ENCODE measurements around the gene TMEM8B. TPM values are rescaled to one million over a fixed set of nuclear protein-coding genes. Genes with fewer than 3 reads are reported as not detected.
A peak's percentile ranks its signal among the peaks of the same experiment; 100 is the strongest.

TMEM8B gene
- total and polyA plus RNA-seq, 10 of the 15 experiments (the other 5 are each of a cell fraction or from before 2014, with no cell fraction given), result 0.19 to 7.6 (median 2.5) TPM

DNA sequence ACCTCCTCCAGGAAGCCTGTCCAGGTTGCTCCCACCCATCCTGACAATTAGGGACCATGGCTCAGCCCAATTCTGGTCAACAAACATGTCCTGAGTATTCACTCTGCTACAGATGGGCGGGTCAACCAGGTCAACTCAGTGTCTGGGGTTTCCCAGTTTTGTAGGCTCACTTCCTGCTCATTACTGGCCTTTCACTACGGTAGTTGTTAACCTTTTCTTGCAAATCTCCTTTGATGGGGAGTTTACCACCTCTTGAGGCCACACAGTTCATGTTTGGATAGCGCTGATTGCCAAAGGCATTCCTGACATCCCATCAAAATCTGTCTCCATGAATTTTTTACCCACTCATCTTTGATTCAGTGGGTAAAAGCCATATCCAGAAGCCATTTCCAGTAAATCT is 13.8 kb downstream of the TMEM8B start:
- BruUV-seq (replicated peaks), result no TSS peak
- ChIA-PET POLR2A (interaction anchor here (0.6 to 8.0 kb wide), 3 partner anchors 9 to 414 kb away, joined by 8 to 80 read pairs (median 9); partner anchors contain the start of gene SPAG8), RAD21 (ENCODE audit: unreplicated experiment) (interaction anchor here (0.9 to 4.7 kb wide), 4 partner anchors 9 to 39 kb away, joined by 3 to 41 read pairs (median 4); no protein-coding TSS in a partner anchor), CTCF (interaction anchor here (0.7 to 5.4 kb wide), 6 partner anchors 9 to 30 kb away, joined by 3 to 49 read pairs (median 4); partner anchors contain the start of genes FAM221B, HINT2, SPAG8 and TMEM8B), SMC1A (ENCODE audit: uncharacterized antibody, unreplicated experiment) (interaction anchor here (0.7 to 7.9 kb wide), 3 partner anchors 9 to 40 kb away, joined by 3 to 118 read pairs (median 3); no protein-coding TSS in a partner anchor)
- peak; percentile 90 for ATAC-seq
- H3K9ac ChIP-seq (ENCODE audit: control insufficient read depth, insufficient read depth, low read length), result no peak overlapping the region
- peaks cover 73% of the 10 kb centered on the region for H3K4me1 ChIP-seq (ENCODE audit: control insufficient read depth, insufficient read depth, low read length)
- peak overlapping the region; percentile 67 for H3K4me2 ChIP-seq (ENCODE audit: control insufficient read depth, insufficient read depth)
- DNase-seq (ENCODE audit: low read depth, low spot score), result peak; percentile 61
- peak; percentile 62 for FAIRE-seq
- no peaks in the 10 kb centered on the region for H4K20me1 ChIP-seq (ENCODE audit: control insufficient read depth, insufficient read depth)
- in situ Hi-C loops (cut with MboI), result no loop called here
- peak overlapping the region; percentile 52 for H2AFZ ChIP-seq (ENCODE audit: control insufficient read depth, low read depth, low read length)
- no peak overlapping the region for H3K4me3 ChIP-seq
- H3K27ac ChIP-seq (ENCODE audit: control insufficient read depth, insufficient read depth), result peak overlapping the region; percentile 75
- H3K36me3 ChIP-seq (ENCODE audit: control insufficient read depth in 2 of 2, insufficient read depth in 2 of 2, low read length in 1 of 2), result no peaks in the 10 kb centered on the region
- no peaks in the 10 kb centered on the region for H3K79me2 ChIP-seq (ENCODE audit: control insufficient read depth, insufficient read depth, low read length)
- H3K9me3 ChIP-seq (replicated peaks; ENCODE audit: control insufficient read depth, insufficient read depth, low read length), result no peaks in the 10 kb centered on the region
- intact Hi-C loops (cut with micrococcal nuclease; ENCODE audit: unreplicated experiment), result loop anchor here (1.0 kb wide), 1 partner anchor 8 kb away; no protein-coding TSS in a partner anchor
- 22% methylated on average over 3 of the region's 3 CpGs for WGBS (ENCODE audit: insufficient coverage, insufficient replicate concordance, low lambda C conversion rate, missing lambda C conversion rate)
- no peaks in the 10 kb centered on the region for H3K27me3 ChIP-seq (replicated peaks in 1 of 2; ENCODE audit: control insufficient read depth in 2 of 2, insufficient read depth in 2 of 2, low read length in 1 of 2)
- no peak for TF ChIP-seq CBX5 (IDR thresholded peaks at IDR 0.05; ENCODE audit: low read depth)
- no peak for TF ChIP-seq GATAD2B (conservative IDR thresholded peaks at IDR 0.05; ENCODE audit: low read depth)
- peak; percentile 74; the same call in 1 of the 2 replicates for TF ChIP-seq BCL11A (IDR thresholded peaks at IDR 0.05; ENCODE audit: low read depth, low read length)
- TF ChIP-seq CHD2 (IDR thresholded peaks at IDR 0.05; ENCODE audit: borderline replicate concordance, low read depth, low read length), result no peak
- TF ChIP-seq, protein P1, sequence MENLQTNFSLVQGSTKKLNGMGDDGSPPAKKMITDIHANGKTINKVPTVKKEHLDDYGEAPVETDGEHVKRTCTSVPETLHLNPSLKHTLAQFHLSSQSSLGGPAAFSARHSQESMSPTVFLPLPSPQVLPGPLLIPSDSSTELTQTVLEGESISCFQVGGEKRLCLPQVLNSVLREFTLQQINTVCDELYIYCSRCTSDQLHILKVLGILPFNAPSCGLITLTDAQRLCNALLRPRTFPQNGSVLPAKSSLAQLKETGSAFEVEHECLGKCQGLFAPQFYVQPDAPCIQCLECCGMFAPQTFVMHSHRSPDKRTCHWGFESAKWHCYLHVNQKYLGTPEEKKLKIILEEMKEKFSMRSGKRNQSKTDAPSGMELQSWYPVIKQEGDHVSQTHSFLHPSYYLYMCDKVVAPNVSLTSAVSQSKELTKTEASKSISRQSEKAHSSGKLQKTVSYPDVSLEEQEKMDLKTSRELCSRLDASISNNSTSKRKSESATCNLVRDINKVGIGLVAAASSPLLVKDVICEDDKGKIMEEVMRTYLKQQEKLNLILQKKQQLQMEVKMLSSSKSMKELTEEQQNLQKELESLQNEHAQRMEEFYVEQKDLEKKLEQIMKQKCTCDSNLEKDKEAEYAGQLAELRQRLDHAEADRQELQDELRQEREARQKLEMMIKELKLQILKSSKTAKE (IDR thresholded peaks at IDR 0.05; ENCODE audit: low read depth, poor library complexity, severe bottlenecking), result no peak
- TF ChIP-seq, protein P2, sequence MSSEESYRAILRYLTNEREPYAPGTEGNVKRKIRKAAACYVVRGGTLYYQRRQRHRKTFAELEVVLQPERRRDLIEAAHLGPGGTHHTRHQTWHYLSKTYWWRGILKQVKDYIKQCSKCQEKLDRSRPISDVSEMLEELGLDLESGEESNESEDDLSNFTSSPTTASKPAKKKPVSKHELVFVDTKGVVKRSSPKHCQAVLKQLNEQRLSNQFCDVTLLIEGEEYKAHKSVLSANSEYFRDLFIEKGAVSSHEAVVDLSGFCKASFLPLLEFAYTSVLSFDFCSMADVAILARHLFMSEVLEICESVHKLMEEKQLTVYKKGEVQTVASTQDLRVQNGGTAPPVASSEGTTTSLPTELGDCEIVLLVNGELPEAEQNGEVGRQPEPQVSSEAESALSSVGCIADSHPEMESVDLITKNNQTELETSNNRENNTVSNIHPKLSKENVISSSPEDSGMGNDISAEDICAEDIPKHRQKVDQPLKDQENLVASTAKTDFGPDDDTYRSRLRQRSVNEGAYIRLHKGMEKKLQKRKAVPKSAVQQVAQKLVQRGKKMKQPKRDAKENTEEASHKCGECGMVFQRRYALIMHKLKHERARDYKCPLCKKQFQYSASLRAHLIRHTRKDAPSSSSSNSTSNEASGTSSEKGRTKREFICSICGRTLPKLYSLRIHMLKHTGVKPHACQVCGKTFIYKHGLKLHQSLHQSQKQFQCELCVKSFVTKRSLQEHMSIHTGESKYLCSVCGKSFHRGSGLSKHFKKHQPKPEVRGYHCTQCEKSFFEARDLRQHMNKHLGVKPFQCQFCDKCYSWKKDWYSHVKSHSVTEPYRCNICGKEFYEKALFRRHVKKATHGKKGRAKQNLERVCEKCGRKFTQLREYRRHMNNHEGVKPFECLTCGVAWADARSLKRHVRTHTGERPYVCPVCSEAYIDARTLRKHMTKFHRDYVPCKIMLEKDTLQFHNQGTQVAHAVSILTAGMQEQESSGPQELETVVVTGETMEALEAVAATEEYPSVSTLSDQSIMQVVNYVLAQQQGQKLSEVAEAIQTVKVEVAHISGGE (CRISPR knock-in tag; IDR thresholded peaks at IDR 0.05), result no peak
- no peak for TF ChIP-seq MYB (IDR thresholded peaks at IDR 0.05; ENCODE audit: borderline replicate concordance, low read depth, low read length)
- TF ChIP-seq, protein P3, sequence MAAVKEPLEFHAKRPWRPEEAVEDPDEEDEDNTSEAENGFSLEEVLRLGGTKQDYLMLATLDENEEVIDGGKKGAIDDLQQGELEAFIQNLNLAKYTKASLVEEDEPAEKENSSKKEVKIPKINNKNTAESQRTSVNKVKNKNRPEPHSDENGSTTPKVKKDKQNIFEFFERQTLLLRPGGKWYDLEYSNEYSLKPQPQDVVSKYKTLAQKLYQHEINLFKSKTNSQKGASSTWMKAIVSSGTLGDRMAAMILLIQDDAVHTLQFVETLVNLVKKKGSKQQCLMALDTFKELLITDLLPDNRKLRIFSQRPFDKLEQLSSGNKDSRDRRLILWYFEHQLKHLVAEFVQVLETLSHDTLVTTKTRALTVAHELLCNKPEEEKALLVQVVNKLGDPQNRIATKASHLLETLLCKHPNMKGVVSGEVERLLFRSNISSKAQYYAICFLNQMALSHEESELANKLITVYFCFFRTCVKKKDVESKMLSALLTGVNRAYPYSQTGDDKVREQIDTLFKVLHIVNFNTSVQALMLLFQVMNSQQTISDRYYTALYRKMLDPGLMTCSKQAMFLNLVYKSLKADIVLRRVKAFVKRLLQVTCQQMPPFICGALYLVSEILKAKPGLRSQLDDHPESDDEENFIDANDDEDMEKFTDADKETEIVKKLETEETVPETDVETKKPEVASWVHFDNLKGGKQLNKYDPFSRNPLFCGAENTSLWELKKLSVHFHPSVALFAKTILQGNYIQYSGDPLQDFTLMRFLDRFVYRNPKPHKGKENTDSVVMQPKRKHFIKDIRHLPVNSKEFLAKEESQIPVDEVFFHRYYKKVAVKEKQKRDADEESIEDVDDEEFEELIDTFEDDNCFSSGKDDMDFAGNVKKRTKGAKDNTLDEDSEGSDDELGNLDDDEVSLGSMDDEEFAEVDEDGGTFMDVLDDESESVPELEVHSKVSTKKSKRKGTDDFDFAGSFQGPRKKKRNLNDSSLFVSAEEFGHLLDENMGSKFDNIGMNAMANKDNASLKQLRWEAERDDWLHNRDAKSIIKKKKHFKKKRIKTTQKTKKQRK (IDR thresholded peaks at IDR 0.05; ENCODE audit: low read depth, low read length), result no peak
- no peak for TF ChIP-seq NR2C2 (IDR thresholded peaks at IDR 0.05; ENCODE audit: borderline replicate concordance, control insufficient read depth, insufficient read length, low read depth)
- TF ChIP-seq TARDBP (IDR thresholded peaks at IDR 0.05; ENCODE audit: borderline replicate concordance), result no peak
- TF ChIP-seq SREBF2 (IDR thresholded peaks at IDR 0.05; ENCODE audit: low read length), result no peak
- TF ChIP-seq, protein P4, sequence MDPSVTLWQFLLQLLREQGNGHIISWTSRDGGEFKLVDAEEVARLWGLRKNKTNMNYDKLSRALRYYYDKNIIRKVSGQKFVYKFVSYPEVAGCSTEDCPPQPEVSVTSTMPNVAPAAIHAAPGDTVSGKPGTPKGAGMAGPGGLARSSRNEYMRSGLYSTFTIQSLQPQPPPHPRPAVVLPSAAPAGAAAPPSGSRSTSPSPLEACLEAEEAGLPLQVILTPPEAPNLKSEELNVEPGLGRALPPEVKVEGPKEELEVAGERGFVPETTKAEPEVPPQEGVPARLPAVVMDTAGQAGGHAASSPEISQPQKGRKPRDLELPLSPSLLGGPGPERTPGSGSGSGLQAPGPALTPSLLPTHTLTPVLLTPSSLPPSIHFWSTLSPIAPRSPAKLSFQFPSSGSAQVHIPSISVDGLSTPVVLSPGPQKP (IDR thresholded peaks at IDR 0.05; ENCODE audit: low read depth, low read length), result no peak
- TF ChIP-seq SIN3A (IDR thresholded peaks at IDR 0.05; ENCODE audit: low read depth, low read length), result no peak
- TF ChIP-seq WRNIP1 (IDR thresholded peaks at IDR 0.05; ENCODE audit: borderline replicate concordance, low read depth, low read length), result no peak

Data from GM12878 (cell line).